Hematopoietic multipotent progenitor cell treated with erythropoietin and hydrocortisone succinate and interleukin-3 and kit ligand, for 6 days (in vitro differentiated cells): ENCODE measurements around the gene TMPRSS11D.
A peak's percentile ranks its signal among the peaks of the same experiment; 100 is the strongest.

ENCODE experiments used
- DNase-seq: peaks from one replicate; pipeline ENCODE4 v3.0.0-alpha.2; 2015

TMPRSS11D gene

DNA sequence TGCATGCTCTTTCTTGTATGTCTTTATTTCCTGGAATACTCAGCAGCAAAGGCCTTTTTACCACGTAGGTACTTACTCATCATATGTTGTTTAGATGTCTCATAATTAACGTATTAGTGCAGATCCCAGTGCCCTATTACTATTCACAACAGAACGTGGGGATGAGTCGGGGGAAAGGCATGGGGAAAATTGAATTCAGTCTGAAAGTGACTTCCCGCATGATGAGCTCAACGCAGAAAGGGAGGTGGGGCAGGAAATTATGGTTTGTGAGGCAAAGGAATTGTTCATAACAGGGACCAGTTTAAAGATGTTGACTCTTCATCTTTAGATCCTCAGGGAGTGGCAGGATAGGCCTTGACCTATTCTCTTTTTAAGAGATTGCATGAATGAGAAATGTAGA, 2.0 kb upstream of the TMPRSS11D start:
- no peak for DNase-seq

GRCh38 chr4:67884701-67885100, 899 bp upstream of the TMPRSS11D start:
- no peak for DNase-seq

DNA sequence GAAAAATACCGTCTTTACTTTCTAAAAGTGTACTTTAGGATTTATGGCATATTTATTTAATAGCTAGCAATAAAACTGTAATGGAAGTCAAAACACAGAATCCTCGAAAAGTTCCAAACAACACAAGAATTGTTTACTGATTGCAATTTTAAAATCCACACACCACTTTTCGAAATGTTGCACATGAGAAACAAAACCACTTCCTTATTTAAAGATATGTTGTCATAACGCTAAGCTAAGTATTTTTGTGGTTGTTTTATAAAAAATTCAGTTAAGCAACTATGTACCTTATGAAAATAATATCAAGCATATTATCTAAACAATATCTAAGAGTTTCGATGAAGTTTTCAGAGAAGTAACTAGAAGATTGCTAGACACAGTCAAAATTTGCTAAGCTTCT, 344 bp downstream of the TMPRSS11D start:
- peak; percentile 39 for DNase-seq

DNA sequence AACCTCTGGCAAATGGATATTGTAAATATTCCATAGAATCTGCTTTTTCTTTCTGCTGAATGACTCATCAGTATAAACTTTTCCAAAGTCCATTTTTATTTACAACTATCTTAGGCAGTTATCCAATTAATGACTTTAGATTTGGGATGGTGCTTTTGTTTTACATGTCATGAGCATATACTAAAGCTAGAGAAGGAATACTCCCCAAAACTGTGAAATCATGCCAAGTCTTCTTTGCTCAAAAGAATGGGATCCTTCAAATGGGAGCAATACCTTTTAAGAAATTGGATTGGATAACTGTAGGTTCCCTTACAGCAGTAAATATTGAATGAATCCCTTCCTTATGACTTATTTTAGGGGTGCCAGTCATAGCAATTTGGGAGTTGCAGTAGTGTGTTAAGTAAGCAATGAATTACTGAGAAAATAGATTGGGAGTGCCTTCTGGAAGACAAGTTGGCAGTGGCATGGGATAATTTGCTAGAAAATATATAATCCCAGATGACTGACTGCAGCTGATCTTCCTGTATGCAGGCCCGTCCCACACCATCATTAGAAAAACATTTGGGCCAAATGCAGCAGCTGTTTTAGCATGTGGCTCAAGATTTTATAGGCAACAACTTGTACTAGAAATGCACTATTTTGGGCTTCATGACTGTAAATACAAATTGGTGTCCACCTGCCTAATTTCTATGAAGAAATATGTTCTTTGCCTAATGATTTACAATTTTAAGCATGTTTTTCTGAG, 2.8 kb downstream of the TMPRSS11D start:
- no peak for DNase-seq

DNA sequence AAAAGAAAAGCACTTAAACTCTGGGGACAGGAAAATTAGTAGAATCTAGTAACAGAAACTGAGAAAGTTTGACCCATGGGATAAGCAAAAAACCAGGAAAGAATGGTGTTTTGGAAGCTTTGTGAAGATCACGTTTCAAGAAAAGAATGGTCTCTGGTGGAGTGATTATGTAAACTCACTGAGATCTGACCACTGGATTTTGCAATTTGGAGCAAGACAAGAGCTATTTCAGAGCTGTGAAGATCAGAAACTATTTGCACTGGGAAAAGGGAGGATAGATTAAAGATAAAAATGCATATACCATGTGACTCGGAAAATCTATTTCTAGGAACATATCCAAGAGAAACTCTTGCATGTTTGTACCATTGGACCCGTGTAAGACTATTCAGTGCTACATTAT, 4.3 kb downstream of the TMPRSS11D start:
- DNase-seq, result peak; percentile 11

GRCh38 chr4:67877086-67877485, 6.7 kb downstream of the TMPRSS11D start:
- no peak for DNase-seq

GRCh38 chr4:67874986-67875385, 8.8 kb downstream of the TMPRSS11D start:
- DNase-seq, result no peak

- DNase-seq, result no peak
Observed at GRCh38 chr4:67873116-67873515, 10.7 kb downstream of the TMPRSS11D start.

GRCh38 chr4:67871867-67872266, 11.9 kb downstream of the TMPRSS11D start:
- peak; percentile 73 for DNase-seq

DNA sequence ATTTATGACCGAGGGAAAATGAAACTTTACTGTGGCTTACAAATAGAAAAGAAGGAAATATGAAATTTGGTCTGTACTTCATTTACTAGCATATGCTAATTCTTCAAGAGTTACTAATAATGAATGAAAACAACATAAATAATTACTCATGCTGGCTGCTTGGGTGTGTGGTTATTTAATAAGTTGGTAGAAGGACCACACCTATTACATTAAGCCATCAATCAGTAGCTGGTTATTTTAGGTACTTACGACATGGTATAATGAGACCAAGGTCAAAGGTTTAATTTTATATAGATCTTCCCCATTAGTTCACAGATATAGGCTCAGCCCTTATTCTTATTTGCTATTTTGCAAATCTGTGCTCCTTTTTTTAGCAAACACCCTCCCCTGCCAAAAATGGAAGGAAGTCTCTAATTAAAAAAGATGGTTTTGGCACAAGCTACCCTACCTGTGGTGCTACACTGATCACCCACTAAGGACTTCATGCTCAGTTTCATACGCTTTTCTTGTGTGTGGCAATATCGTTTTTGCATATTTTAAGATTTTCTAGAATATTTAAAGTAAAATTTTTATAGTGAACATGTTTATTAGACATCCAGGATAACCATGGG, 14.1 kb downstream of the TMPRSS11D start:
- no peak for DNase-seq

DNA sequence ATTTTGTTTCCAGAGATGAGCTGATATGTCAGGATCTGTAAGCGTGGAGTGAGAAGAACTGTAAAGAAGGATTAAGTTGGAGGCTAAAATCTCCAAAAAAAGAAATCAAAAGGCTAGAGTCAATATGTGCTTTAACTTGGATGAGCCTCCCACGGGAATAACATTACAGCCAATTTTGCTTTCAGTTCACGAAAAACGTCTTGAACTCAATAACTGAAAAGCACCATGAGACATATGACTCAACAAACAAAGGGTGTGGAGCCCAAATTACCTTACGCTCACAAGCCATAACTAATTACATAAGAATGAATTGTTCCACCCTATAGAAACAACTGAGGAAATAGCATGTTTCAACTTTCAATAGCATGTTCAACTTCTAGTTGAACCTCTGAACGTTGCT, 22.3 kb downstream of the TMPRSS11D start:
- no peak for DNase-seq

GRCh38 chr4:67853336-67853735, 30.5 kb downstream of the TMPRSS11D start:
- no peak for DNase-seq

GRCh38 chr4:67820903-67821302, 62.9 kb downstream of the TMPRSS11D start:
- DNase-seq, result no peak

GRCh38 chr4:67810011-67810410, 73.8 kb downstream of the TMPRSS11D start:
- no peak for DNase-seq

DNA sequence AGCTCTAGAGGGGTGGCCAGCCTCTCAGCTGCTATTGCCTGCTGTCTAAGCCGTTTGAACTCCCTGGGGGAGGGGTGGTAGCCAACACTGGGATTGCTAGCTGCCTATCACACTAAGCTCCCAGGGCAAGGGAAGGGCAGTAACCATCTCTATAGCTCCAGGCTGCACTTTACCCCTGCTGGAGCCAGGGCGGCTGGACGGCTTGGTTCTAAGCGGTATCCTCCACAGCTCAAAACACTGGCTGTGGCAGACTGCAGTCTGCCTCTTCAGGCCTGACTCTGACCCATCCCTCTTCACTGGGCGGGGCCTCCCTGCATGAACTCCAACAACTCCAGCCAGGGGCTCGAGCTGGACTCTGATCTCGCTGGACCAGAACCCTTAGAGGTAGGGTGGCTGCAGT, 74.3 kb downstream of the TMPRSS11D start:
- DNase-seq, result no peak

DNA sequence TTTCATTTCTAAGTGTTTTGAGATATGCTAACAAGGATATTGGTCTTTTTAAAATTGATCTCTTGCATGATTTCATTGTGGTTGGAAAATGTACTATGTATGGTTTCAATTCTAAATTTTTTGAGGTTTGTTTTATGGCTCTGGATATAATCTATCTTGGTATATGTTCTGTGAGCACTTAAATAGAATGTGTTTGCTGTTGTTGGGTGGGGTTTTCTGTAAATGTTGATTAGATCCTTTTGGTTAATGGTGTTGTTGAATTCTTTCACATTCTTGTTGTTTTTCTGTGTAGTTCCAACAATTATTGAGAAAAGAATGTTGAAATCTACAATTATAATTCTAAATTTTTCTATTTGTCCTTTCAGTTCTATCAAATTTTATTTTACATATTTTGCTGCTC, 87.0 kb downstream of the TMPRSS11D start:
- DNase-seq, result no peak

DNA sequence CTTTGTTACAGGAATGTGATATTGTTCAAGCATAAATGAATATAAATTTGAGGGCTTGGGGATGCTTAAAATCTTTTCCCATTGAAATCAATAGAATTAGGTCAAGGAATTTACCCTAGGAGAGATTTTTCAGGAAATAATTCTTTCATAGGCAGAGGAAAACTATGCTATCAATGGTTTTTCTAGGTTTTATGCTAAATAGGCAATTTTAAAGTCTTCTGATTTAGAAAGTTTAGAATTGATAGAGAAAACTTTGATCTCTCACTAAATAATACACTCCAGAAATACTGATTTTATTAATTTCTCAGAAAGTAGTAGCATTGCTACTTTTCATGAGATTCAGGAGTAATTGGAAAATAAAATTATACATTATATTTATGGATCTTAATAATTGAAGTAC, 93.1 kb downstream of the TMPRSS11D start:
- DNase-seq, result no peak

DNA sequence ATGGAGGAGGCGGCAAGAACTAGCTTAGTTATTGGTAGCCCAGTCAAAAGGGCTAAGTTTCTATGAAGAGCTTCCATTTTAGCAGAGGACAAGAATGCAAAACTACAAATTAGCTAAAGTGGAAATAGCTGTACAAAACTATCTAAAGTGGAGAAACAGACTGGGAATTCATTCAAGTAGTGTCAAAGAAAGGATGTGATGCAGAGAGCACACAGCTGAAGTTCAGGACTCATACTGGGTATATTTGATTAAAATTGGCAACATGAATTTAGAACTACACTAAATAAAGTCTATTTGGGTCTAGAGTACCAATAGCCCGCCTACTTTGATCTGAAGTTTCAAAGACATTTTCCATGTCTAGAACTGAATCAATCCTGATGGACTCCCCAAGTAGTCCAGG, 96.5 kb downstream of the TMPRSS11D start:
- no peak for DNase-seq

DNA sequence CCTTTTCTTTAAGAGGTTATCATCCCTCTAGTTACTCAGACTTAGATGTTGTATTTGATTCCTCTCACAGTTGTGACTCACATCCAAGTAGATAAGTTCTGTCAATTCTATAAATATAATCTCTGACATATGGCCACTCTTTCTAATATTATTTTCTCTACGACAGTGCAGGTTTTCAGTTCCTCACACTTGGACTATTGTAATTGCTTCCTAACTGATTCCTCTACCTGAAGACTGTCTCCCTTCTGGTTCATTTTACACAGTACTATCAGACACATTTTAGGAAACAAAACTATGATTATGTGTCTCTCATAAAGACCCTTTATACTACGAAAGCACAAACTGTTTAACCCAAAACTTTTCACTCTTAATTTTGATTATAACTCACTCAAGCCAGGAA, 98.3 kb downstream of the TMPRSS11D start:
- no peak for DNase-seq

- DNase-seq, result no peak
Observed at GRCh38 chr4:67779631-67780030, 104.2 kb downstream of the TMPRSS11D start.

GRCh38 chr4:67776746-67777145, 107.1 kb downstream of the TMPRSS11D start:
- no peak for DNase-seq
